D721Med (cell line): ENCODE results near the gene ARHGEF10L.

ENCODE experiments used
- DNase-seq: peaks from one replicate; pipeline ENCODE4 v3.0.0; 2011; ENCODE audit warnings: low spot score; ENCODE audit not compliant: insufficient read length
- FAIRE-seq: peaks from 2 replicates; lab custom pipeline; 2011; peaks lifted over from hg19 to GRCh38; lab: Jason Lieb, UNC
- TF ChIP-seq, protein P1 (sequence below): IDR thresholded peaks from 2 replicates; pipeline ENCODE4 v1.5.1; 2012; ENCODE audit warnings: mild to moderate bottlenecking, control low read depth; ENCODE audit not compliant: insufficient read depth; ENCODE audit errors: missing control alignments

Gene ARHGEF10L

DNA sequence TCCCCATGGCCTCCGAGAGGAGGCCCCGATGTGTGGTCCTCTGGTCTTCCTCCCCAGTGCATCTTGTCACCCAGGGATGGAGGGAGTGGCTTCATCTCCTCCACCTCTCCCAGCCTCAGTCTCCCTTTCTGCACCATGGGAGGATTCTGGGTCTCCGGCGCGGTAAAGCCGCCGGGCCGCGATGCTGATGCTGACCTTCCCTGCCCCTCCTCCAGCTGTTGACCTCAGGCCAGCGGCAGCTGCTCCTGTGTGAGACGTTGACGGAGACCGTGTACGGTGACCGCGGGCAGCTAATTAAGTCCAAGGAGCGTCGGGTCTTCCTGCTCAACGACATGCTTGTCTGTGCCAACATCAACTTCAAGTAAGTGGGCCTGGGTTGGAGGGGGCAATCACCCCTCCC, 92.6 kb downstream of the ARHGEF10L start:
- TF ChIP-seq, protein P1, sequence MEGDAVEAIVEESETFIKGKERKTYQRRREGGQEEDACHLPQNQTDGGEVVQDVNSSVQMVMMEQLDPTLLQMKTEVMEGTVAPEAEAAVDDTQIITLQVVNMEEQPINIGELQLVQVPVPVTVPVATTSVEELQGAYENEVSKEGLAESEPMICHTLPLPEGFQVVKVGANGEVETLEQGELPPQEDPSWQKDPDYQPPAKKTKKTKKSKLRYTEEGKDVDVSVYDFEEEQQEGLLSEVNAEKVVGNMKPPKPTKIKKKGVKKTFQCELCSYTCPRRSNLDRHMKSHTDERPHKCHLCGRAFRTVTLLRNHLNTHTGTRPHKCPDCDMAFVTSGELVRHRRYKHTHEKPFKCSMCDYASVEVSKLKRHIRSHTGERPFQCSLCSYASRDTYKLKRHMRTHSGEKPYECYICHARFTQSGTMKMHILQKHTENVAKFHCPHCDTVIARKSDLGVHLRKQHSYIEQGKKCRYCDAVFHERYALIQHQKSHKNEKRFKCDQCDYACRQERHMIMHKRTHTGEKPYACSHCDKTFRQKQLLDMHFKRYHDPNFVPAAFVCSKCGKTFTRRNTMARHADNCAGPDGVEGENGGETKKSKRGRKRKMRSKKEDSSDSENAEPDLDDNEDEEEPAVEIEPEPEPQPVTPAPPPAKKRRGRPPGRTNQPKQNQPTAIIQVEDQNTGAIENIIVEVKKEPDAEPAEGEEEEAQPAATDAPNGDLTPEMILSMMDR, result no peak
- no peak for FAIRE-seq

DNA sequence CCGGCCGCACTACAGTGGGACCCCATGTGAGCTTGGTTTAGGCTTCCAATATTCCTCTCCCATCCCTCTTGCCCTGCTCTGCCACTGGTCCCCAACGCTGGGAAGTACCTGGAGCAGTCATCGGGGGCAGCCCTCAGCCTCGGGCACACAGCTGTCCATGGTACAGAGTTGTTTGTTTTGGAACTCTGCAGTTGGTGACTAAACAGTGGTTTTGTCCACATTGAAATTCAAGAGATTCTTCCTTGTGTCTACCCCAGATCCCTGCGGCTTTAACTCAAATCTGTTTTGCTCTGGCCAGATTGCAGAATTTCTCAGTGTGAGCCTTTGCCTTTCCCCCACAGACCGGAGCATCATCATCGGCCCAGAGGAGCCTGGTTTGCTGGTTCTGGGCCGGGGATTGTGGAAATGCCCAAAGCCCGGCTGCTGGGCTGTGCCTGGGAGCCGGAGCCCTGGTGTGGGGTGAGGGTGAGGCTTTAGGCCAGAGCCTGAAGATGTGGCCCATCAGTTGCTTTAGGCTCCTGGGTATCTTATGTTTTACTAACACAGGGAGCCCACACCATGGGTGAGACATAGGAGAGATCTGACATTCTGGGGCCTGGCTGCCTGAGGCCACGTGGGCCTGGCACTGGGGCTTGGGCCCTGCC, 93.2 kb downstream of the ARHGEF10L start:
- DNase-seq, result no peak
- TF ChIP-seq, protein P1, result no peak
- FAIRE-seq, result no peak

More for the DNA sequence above, 92.6 kb downstream of the ARHGEF10L start:
- no peak for DNase-seq

DNA sequence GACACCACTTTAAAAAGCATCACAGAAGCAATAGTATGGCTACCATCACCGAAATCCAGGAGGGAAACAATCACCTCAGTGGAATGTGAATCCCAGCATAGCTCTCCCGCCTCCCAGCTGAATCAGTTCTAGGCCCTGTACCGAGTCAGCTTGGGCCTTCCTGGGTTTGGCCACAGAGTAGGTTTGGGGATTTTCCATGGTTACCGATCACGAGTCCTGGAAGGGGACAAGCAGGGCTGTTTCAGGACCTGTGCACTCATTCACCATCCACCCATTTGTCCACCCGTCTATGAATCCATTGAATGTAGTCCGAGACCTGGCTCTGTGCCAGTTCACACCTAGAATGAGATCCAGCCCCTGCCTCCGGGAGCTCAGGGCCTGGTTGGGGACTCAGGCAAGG, 94.2 kb downstream of the ARHGEF10L start:
- DNase-seq (no peak), FAIRE-seq (no peak)
- TF ChIP-seq, protein P1, result no peak

DNA sequence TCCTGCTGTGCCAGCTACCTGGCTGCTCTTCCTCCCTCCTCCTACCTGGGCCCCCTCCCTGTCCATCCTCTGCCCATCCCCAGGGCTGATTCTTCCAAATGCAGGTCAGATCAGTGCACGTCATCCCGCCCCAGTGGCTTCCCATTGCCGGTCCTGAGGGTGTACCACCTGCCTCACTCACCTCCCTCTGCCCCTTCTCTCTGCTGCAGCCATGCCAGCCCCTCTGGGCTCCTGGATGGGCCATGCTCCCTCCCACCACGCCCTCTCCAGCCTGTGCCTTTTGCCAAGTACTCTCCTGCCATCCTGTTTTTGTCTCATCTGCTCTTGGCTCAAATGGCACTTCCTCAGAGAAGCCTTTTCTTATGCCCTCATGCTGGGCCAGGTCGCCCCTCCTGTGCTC, 95.8 kb downstream of the ARHGEF10L start:
- FAIRE-seq (no peak), DNase-seq (no peak)
- TF ChIP-seq, protein P1, result no peak

DNA sequence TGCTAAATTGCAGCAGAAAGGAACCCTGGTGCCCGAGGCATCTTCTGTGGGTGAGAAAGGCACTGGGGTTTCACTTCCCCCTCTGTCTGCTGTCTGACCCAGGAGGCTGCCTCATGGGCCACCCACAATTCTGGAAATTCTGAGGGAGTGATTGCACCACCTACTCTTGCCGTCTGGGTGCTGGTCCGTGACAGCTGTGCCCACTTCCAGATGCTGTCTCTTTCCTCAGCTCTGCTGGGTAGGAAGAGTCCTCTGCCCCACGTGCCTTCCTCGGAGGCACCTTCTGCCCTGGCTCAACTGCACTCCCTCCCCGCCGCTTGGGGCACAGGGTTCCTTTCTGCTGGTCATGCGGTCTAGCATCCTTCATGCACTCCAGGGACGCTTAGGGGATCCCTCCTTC, 96.3 kb downstream of the ARHGEF10L start:
- no peak for FAIRE-seq
- TF ChIP-seq, protein P1, result no peak
- DNase-seq, result no peak

DNA sequence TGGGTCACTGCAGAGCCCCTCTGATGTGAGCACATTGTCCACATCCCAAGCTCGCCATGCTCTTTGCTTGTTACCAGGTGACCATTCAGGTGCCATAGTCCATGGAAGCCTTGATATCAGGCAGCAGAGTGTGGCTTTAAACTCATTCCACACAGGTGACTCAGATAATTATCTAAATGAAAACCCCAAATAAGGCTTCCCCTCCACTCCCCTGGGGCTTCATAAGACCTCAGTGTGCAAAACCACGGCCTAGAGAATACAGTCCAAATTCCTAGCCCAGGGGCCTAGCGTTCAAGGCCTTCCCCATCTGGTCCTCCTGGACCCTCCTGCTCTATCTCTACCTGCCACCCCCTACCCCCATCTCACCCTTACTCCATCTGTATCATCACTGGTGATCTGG, 97.1 kb downstream of the ARHGEF10L start:
- FAIRE-seq (no peak), DNase-seq (no peak)
- TF ChIP-seq, protein P1, result no peak

DNA sequence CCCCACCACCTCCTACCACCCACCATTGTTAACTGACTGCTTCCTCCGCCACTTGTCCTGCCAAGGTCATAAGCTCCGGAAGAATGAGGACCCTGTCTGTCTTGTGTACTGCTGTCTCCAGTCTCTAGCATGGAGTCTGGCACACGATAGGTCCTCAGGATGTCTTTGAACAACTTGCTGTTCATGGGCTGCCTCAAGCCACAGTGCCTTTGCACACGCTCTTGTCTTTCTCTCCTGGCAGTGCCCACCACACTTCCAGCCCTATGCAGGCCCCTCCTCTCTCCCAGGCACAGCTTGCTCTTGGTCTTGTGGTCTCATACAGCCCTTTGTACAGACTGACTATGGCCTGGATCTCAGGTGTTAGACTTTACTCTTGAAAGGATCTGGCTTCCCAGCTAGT, 97.6 kb downstream of the ARHGEF10L start:
- TF ChIP-seq, protein P1, result no peak
- FAIRE-seq, result no peak
- no peak for DNase-seq
